Left ventricle myocardium superior (tissue), 1 donor: ENCODE measurements around the gene SNX20. TPM values are rescaled to one million over a fixed set of nuclear protein-coding genes. Genes with fewer than 3 reads are reported as not detected.
A peak's percentile ranks its signal among the peaks of the same experiment; 100 is the strongest.

ENCODE experiments used
- ATAC-seq: fragments of 200-7000 bp; cut with Tn5 transposase; one replicate; pipeline ENCODE4 v1.9.1; 2020; ENCODE audit warnings: mild to moderate bottlenecking, moderate library complexity
- DNase-seq: peaks from one replicate; pipeline ENCODE4 v3.0.0-alpha.2; 2020
- intact Hi-C: fragments of 100-400 bp; cut with micrococcal nuclease; formaldehyde crosslinking; loops from one replicate; pipeline ENCODE4 v1.11.0; 2022
- total RNA-seq: library from RNA; stranded (reverse); fragmentation: NEBNext Ultra II Directional; extraction: Animal tissue kit (Norgen Biotek cat#: 25700); gene quantifications from one replicate; pipeline ENCODE4 v1.2.1, GENCODE V29; 2021
- donor health status: DM: no; HTN: yes; CAD: no; lungs with severe emphysema.

The SNX20 gene
- total RNA-seq, 1 donor from 2014 or later: 0.72 TPM

GRCh38 chr16:50667497-50668367, 13.4 kb downstream of the SNX20 start:
- DNase-seq (no peak), ATAC-seq (no peak)
- intact Hi-C loops: no loop called here

- ATAC-seq (no peak), DNase-seq (no peak)
- intact Hi-C loops: no loop called here
Measured at GRCh38 chr16:50666658-50667496, 14.2 kb downstream of the SNX20 start.

GRCh38 chr16:50665128-50665878, 15.8 kb downstream of the SNX20 start:
- intact Hi-C loops: no loop called here
- peak; percentile 89 for ATAC-seq
- DNase-seq: peak; percentile 82

- DNase-seq: no peak
- ATAC-seq: no peak
- intact Hi-C loops: no loop called here
Measured at GRCh38 chr16:50664270-50664669, 16.8 kb downstream of the SNX20 start.

- no peak for DNase-seq
Measured at GRCh38 chr16:50662306-50662940, 18.7 kb downstream of the SNX20 start.

GRCh38 chr16:50659806-50660205, 21.3 kb downstream of the SNX20 start:
- DNase-seq (no peak), ATAC-seq (no peak)
- intact Hi-C loops: no loop called here

More at GRCh38 chr16:50662306-50662940, 18.7 kb downstream of the SNX20 start:
- intact Hi-C loops: no loop called here
- no peak for ATAC-seq

- ATAC-seq (no peak), DNase-seq (no peak)
- intact Hi-C loops: no loop called here
Measured at GRCh38 chr16:50657241-50657640, 23.9 kb downstream of the SNX20 start.

- no peak for DNase-seq
- intact Hi-C loops: no loop called here
- no peak for ATAC-seq
Measured at GRCh38 chr16:50655558-50656055, 25.5 kb downstream of the SNX20 start.

GRCh38 chr16:50653633-50654519, 27.2 kb downstream of the SNX20 start:
- DNase-seq: no peak
- ATAC-seq: no peak
- intact Hi-C loops: no loop called here

GRCh38 chr16:50652836-50653425, 28.2 kb downstream of the SNX20 start:
- intact Hi-C loops: no loop called here
- no peak for ATAC-seq
- no peak for DNase-seq

GRCh38 chr16:50651835-50652438, 29.2 kb downstream of the SNX20 start:
- DNase-seq (no peak), ATAC-seq (no peak)
- intact Hi-C loops: no loop called here

GRCh38 chr16:50646345-50646744, 34.8 kb downstream of the SNX20 start:
- no peak for DNase-seq
- intact Hi-C loops: no loop called here
- ATAC-seq: no peak

GRCh38 chr16:50645563-50646220, 35.4 kb downstream of the SNX20 start:
- DNase-seq (no peak), ATAC-seq (no peak)
- intact Hi-C loops: no loop called here

GRCh38 chr16:50644729-50645128, 36.4 kb downstream of the SNX20 start:
- intact Hi-C loops: no loop called here
- DNase-seq (no peak), ATAC-seq (peak; percentile 68)

- ATAC-seq (no peak), DNase-seq (no peak)
- intact Hi-C loops: no loop called here
Measured at GRCh38 chr16:50644245-50644644, 36.9 kb downstream of the SNX20 start.

GRCh38 chr16:50643192-50643591, 37.9 kb downstream of the SNX20 start:
- no peak for ATAC-seq
- intact Hi-C loops: no loop called here
- DNase-seq: no peak

- intact Hi-C loops: no loop called here
- DNase-seq (no peak), ATAC-seq (no peak)
Measured at GRCh38 chr16:50642349-50642748, 38.8 kb downstream of the SNX20 start.
